ENCODE data around the gene MB.

The MB gene

GRCh38 chr22:35631597-35631996 is 14.5 kb upstream of the MB start:
- H3K4me1 ChIP-seq (ENCODE audit: low read depth, poor library complexity, severe bottlenecking): peaks cover 21% of the 10 kb centered on the region
- H3K27me3 ChIP-seq (ENCODE audit: insufficient read depth, low read depth): no peaks in the 10 kb centered on the region
- no peak overlapping the region for H2AFZ ChIP-seq (ENCODE audit: low read depth)
- no peak overlapping the region for H3K4me2 ChIP-seq
- no peak overlapping the region for H3K27ac ChIP-seq
- no peak overlapping the region for H3K4me3 ChIP-seq (IDR thresholded peaks at IDR 0.05; ENCODE audit: insufficient read depth, low read depth, low read length)
- no peaks in the 10 kb centered on the region for H4K20me1 ChIP-seq (ENCODE audit: insufficient read depth)
- TF ChIP-seq, protein P1, sequence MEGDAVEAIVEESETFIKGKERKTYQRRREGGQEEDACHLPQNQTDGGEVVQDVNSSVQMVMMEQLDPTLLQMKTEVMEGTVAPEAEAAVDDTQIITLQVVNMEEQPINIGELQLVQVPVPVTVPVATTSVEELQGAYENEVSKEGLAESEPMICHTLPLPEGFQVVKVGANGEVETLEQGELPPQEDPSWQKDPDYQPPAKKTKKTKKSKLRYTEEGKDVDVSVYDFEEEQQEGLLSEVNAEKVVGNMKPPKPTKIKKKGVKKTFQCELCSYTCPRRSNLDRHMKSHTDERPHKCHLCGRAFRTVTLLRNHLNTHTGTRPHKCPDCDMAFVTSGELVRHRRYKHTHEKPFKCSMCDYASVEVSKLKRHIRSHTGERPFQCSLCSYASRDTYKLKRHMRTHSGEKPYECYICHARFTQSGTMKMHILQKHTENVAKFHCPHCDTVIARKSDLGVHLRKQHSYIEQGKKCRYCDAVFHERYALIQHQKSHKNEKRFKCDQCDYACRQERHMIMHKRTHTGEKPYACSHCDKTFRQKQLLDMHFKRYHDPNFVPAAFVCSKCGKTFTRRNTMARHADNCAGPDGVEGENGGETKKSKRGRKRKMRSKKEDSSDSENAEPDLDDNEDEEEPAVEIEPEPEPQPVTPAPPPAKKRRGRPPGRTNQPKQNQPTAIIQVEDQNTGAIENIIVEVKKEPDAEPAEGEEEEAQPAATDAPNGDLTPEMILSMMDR (conservative IDR thresholded peaks at IDR 0.05; ENCODE audit: low read depth, low read length): peak; percentile 90
- no peaks in the 10 kb centered on the region for H3K79me2 ChIP-seq (ENCODE audit: insufficient read depth, low read depth)
- H3K9ac ChIP-seq: no peak overlapping the region
- H3K36me3 ChIP-seq (ENCODE audit: insufficient read depth): no peaks in the 10 kb centered on the region

- Histone ChIP-seq H3K4me2 (no peak overlapping the region), H3K79me2 (ENCODE audit: insufficient read depth, low read depth) (no peaks in the 10 kb centered on the region), H3K27me3 (ENCODE audit: insufficient read depth, low read depth) (no peaks in the 10 kb centered on the region), H3K4me1 (ENCODE audit: low read depth, poor library complexity, severe bottlenecking) (peaks cover 22% of the 10 kb centered on the region), H3K4me3 (IDR thresholded peaks at IDR 0.05; ENCODE audit: insufficient read depth, low read depth, low read length) (no peak overlapping the region), H3K36me3 (ENCODE audit: insufficient read depth) (no peaks in the 10 kb centered on the region), H3K9ac (no peak overlapping the region), H3K27ac (no peak overlapping the region), H2AFZ (ENCODE audit: low read depth) (no peak overlapping the region), H4K20me1 (ENCODE audit: insufficient read depth) (no peaks in the 10 kb centered on the region)
- TF ChIP-seq, protein P1 (conservative IDR thresholded peaks at IDR 0.05; ENCODE audit: low read depth, low read length): no peak
These were observed 13.8 kb upstream of the MB start for GRCh38 chr22:35630891-35631290.

DNA sequence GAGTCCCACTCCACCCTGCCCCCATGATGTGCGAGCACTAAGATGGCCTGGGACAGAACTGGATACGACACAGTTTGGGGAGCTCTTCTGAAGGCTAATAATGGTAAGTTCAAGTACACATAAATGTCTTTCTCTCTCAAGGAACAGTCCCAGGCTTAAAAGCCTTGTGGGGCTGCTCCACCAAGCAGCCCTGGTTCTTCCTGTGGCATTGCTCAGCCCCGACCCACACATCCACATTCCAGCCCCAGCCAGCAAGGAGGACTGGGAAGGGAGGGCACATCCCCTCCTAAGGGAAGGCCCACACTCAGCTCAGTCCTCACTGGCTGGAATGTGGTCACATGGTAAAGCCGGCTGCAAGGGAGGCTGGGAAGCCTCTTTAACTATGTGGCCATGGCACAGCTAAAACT is 13.3 kb upstream of the MB start:
- Histone ChIP-seq H3K27ac (no peak overlapping the region), H4K20me1 (ENCODE audit: insufficient read depth) (no peaks in the 10 kb centered on the region), H3K27me3 (ENCODE audit: insufficient read depth, low read depth) (no peaks in the 10 kb centered on the region), H3K4me3 (IDR thresholded peaks at IDR 0.05; ENCODE audit: insufficient read depth, low read depth, low read length) (no peak overlapping the region), H3K4me1 (ENCODE audit: low read depth, poor library complexity, severe bottlenecking) (peaks cover 22% of the 10 kb centered on the region), H2AFZ (ENCODE audit: low read depth) (no peak overlapping the region), H3K9ac (no peak overlapping the region), H3K4me2 (no peak overlapping the region), H3K36me3 (ENCODE audit: insufficient read depth) (no peaks in the 10 kb centered on the region), H3K79me2 (ENCODE audit: insufficient read depth, low read depth) (no peaks in the 10 kb centered on the region)
- TF ChIP-seq, protein P1 (conservative IDR thresholded peaks at IDR 0.05; ENCODE audit: low read depth, low read length): no peak

- Histone ChIP-seq H3K27me3 (ENCODE audit: insufficient read depth, low read depth) (no peaks in the 10 kb centered on the region), H3K27ac (peak overlapping the region; percentile 65), H2AFZ (ENCODE audit: low read depth) (peak overlapping the region; percentile 73; the same call in 1 of the 2 replicates), H3K79me2 (ENCODE audit: insufficient read depth, low read depth) (no peaks in the 10 kb centered on the region), H4K20me1 (ENCODE audit: insufficient read depth) (no peaks in the 10 kb centered on the region), H3K36me3 (ENCODE audit: insufficient read depth) (no peaks in the 10 kb centered on the region), H3K4me3 (IDR thresholded peaks at IDR 0.05; ENCODE audit: insufficient read depth, low read depth, low read length) (no peak overlapping the region), H3K4me1 (ENCODE audit: low read depth, poor library complexity, severe bottlenecking) (peaks cover 22% of the 10 kb centered on the region), H3K4me2 (peak overlapping the region; percentile 66), H3K9ac (no peak overlapping the region)
- TF ChIP-seq, protein P1 (conservative IDR thresholded peaks at IDR 0.05; ENCODE audit: low read depth, low read length): no peak
These were observed 12.5 kb upstream of the MB start for GRCh38 chr22:35629406-35630216.
